Left ventricle myocardium inferior (tissue), 1 donor: Measurements from ENCODE around the gene SLIT3. TPM values are rescaled to one million over a fixed set of nuclear protein-coding genes. Genes with fewer than 3 reads are reported as not detected.

ENCODE experiments used
- DNase-seq: peaks from one replicate; pipeline ENCODE4 v3.0.0-alpha.2; 2020
- H3K27ac ChIP-seq: fragments of 200-600 bp; replicated peaks from 2 replicates; pipeline ENCODE4 v1.8.0; 2021
- H3K27me3 ChIP-seq: fragments of 200-600 bp; 2 replicates; pipeline ENCODE4 v1.8.0; 2021; ENCODE audit warnings: low read depth
- H3K36me3 ChIP-seq: fragments of 200-600 bp; 2 replicates; pipeline ENCODE4 v1.8.0; 2021
- H3K4me1 ChIP-seq: fragments of 200-600 bp; 2 replicates; pipeline ENCODE4 v1.8.0; 2021
- H3K4me3 ChIP-seq: fragments of 200-600 bp; 2 replicates; pipeline ENCODE4 v1.8.0; 2021; ENCODE audit warnings: mild to moderate bottlenecking, moderate library complexity
- H3K9me3 ChIP-seq: fragments of 200-600 bp; replicated peaks from 2 replicates; pipeline ENCODE4 v1.8.0; 2021
- intact Hi-C: fragments of 100-400 bp; cut with micrococcal nuclease; formaldehyde crosslinking; loops from one replicate; pipeline ENCODE4 v1.11.0; 2022
- total RNA-seq: library from RNA; stranded (reverse); fragmentation: NEBNext Ultra II Directional; extraction: Animal tissue kit (Norgen Biotek cat#: 25700); gene quantifications from one replicate; pipeline ENCODE4 v1.2.1, GENCODE V29; 2021
- TF ChIP-seq, protein P1 (sequence below): fragments of 200-600 bp; IDR thresholded peaks from 2 replicates; pipeline ENCODE4 v1.8.0; 2021; ENCODE audit warnings: antibody characterized with exemption, mild to moderate bottlenecking, borderline replicate concordance
- donor health status: DM: no; HTN: yes; CAD: no; lungs with severe emphysema.

Gene SLIT3
- total RNA-seq, 1 donor from 2014 or later = 22.7 TPM

- intact Hi-C loops = no loop called here
These were observed 411.9 kb downstream of the SLIT3 start for GRCh38 chr5:168889039-168889438.

GRCh38 chr5:168887931-168888330 is 413.0 kb downstream of the SLIT3 start:
- Histone ChIP-seq H3K36me3 (no peaks in the 10 kb centered on the region), H3K4me1 (peaks cover 16% of the 10 kb centered on the region), H3K27ac (no peak overlapping the region), H3K9me3 (no peaks in the 10 kb centered on the region), H3K4me3 (no peak overlapping the region), H3K27me3 (no peaks in the 10 kb centered on the region)
- TF ChIP-seq, protein P1, sequence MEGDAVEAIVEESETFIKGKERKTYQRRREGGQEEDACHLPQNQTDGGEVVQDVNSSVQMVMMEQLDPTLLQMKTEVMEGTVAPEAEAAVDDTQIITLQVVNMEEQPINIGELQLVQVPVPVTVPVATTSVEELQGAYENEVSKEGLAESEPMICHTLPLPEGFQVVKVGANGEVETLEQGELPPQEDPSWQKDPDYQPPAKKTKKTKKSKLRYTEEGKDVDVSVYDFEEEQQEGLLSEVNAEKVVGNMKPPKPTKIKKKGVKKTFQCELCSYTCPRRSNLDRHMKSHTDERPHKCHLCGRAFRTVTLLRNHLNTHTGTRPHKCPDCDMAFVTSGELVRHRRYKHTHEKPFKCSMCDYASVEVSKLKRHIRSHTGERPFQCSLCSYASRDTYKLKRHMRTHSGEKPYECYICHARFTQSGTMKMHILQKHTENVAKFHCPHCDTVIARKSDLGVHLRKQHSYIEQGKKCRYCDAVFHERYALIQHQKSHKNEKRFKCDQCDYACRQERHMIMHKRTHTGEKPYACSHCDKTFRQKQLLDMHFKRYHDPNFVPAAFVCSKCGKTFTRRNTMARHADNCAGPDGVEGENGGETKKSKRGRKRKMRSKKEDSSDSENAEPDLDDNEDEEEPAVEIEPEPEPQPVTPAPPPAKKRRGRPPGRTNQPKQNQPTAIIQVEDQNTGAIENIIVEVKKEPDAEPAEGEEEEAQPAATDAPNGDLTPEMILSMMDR = no peak
- no peak for DNase-seq
- intact Hi-C loops = no loop called here

More at GRCh38 chr5:168889039-168889438, 411.9 kb downstream of the SLIT3 start:
- no peak overlapping the region for H3K4me3 ChIP-seq
- H3K9me3 ChIP-seq = no peaks in the 10 kb centered on the region
- DNase-seq = no peak
- peaks cover 16% of the 10 kb centered on the region for H3K4me1 ChIP-seq
- no peak overlapping the region for H3K27ac ChIP-seq
- no peaks in the 10 kb centered on the region for H3K27me3 ChIP-seq
- TF ChIP-seq, protein P1 = no peak
- H3K36me3 ChIP-seq = no peaks in the 10 kb centered on the region

DNA sequence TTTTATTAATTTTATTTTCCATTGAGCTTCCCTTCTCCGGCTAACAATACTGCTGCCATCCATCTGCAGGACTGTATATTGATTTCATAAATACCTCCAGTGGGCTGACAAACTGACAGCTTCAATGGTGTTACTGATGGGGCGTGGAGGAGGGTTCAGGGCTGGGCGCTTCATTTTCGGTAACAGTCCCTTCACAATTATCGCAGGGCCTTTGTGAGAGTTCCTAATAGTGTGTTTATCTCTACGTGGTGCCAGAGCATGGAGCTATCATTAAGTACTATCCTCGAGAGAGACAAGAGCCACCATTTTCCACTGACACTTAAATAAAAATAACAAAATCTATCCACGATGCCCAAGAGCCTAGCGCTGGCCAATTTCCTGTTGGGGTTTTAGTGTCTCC is 414.8 kb downstream of the SLIT3 start:
- no peak for DNase-seq
- Histone ChIP-seq H3K4me3 (no peak overlapping the region), H3K27me3 (no peaks in the 10 kb centered on the region), H3K36me3 (no peaks in the 10 kb centered on the region), H3K9me3 (no peaks in the 10 kb centered on the region), H3K27ac (peak overlapping the region; percentile 78), H3K4me1 (peaks cover 16% of the 10 kb centered on the region)
- TF ChIP-seq, protein P1 = no peak
- intact Hi-C loops = no loop called here

DNA sequence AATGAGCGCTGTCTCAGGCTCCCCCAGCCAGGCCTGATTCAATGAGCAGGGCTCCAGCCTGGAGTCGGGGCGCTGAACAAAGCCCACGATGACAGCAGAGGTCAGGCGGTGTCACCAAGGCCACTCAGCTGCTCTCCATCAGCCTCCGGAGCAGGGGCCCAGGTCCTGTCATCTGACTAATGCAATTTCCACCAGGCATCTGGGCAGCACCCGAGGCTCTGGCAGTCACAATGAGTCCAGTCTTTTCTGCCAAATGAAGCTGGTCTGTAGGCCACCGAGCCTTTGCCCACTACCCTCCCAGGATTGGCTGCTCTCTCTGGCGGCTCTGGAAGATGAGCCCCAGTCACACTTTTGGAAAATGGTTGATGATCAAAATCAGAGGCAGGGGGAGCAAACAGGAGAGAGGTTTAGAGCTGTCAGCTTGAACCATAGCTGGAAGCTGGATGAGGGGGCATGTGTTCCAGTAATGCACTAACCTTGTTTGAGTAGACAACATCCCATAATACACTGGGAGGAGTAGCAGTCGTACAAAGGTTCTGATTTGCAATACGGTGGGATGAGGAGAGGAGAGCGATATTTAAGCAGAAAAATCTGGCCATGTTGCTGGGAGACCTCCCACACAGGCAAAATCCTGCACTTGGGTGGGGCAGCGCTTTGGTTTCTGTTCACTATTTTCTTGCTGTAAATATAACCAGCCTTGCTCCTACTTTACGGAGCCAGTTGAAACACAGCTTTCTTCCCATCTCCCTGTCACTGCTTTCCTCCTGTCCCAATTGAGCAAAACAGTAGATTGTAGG is 415.4 kb downstream of the SLIT3 start:
- H3K27me3 ChIP-seq = no peaks in the 10 kb centered on the region
- H3K36me3 ChIP-seq = no peaks in the 10 kb centered on the region
- DNase-seq = peak; percentile 59
- intact Hi-C loops = no loop called here
- peak overlapping the region; percentile 78 for H3K27ac ChIP-seq
- H3K4me3 ChIP-seq = no peak overlapping the region
- H3K4me1 ChIP-seq = peaks cover 16% of the 10 kb centered on the region
- TF ChIP-seq, protein P1 = no peak
- H3K9me3 ChIP-seq = no peaks in the 10 kb centered on the region

DNA sequence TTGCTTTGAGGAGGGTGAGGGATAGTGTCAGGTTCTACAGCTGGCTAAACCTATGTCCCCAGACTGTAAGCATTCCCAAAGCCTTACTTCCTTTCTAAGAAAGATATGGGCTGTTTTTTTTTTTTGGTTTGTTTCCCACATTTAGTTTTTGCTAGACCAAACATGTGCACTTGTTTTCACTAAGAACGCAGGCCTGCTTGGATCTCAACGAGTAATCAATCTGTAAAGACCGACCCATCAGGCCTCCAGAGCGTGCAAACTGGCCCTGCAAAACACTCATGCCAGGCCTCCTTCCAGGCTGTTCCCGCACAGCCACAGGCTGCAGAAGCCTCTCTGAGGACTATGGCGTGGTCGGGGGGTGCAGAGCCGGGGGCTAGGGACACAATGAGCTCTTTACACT is 416.9 kb downstream of the SLIT3 start:
- H3K27ac ChIP-seq = no peak overlapping the region
- H3K27me3 ChIP-seq = no peaks in the 10 kb centered on the region
- intact Hi-C loops = no loop called here
- H3K36me3 ChIP-seq = no peaks in the 10 kb centered on the region
- H3K4me1 ChIP-seq = peaks cover 22% of the 10 kb centered on the region
- H3K4me3 ChIP-seq = no peak overlapping the region
- TF ChIP-seq, protein P1 = no peak
- DNase-seq = no peak
- H3K9me3 ChIP-seq = no peaks in the 10 kb centered on the region
